GM21723 (cell line): ENCODE data around the gene LRRK2.

ENCODE experiments used
- ATAC-seq: cut with Tn5 transposase; IDR thresholded peaks from one replicate; pipeline ENCODE4 v1.9.1; 2021; ENCODE audit warnings: mild to moderate bottlenecking, moderate library complexity; ENCODE audit not compliant: unreplicated experiment

Gene LRRK2

DNA sequence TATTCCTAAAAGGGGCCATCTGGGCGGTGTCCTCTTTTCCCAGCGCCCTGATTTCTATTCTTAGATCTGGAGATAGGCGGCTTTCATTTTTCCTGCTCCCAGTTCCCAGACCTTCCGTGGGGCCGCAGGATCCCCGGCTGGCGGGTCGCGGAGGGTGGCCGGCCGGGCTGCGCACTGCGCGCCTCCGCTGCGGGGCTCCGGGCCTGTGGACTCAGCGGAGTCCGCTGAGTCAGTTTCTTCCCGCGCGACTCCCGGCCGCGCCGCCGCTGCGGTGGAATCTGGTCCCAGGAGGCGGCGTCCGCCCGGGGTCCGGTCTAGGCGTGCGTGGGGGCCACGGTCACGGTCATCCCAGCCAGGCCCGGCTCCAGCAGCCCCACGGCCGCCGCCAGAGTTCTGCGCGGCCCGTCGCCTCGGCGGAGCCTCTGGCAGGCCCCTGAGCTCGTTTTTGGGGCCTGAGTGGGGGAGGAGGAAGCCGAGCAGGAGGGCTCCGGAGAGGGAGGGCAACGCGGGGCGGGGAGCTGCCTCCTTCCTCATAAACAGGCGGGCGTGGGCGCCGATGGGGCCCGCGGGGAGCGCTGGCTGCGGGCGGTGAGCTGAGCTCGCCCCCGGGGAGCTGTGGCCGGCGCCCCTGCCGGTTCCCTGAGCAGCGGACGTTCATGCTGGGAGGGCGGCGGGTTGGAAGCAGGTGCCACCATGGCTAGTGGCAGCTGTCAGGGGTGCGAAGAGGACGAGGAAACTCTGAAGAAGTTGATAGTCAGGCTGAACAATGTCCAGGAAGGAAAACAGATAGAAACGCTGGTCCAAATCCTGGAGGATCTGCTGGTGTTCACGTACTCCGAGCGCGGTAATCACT, at the start of gene LRRK2:
Gene LRRK2, plus strand, starts transcription at position 559 of the 853 bp plus-strand sequence. Its CDS starts 135 bp downstream, at position 694.
- ATAC-seq = peak; percentile 66

DNA sequence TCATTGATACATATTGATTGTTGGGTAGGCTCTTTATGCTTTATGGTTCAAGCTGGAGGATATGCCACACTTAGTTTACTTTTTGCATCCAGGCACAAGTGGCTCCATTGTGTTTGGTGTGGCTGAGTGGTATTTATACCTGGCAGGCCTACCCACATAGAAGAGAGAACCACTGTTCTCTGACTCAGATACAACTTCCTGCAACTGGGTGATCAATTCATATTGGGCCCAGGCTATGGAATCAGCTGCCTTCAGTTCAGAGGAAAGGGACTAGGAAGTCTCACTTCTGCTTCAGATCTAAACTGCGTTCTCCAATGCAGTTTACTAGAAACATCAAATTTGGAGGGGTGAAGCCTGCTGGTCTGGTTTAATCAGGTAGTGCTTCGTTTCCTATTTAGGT, 49.8 kb upstream of the LRRK2 start:
- ATAC-seq = no peak

DNA sequence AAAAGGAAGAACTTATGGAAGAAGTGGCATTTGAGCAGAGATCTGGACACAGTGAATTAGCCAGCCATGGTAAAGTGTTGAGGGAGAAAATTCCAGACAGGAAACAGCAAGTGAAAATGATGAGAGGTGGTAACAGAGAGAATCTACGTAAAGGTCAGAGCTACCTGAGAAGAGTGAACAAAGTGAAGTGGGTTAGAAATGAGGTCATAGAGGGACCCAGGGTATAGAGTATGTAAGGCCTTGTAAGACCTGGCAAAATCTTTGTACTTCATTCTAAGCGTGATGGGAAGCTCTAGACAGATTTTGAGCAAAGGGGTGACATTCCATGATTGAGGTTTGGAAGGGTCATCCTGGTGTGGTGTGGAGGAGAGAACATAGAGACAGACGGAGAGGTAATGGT, 49.3 kb upstream of the LRRK2 start:
- ATAC-seq = no peak

DNA sequence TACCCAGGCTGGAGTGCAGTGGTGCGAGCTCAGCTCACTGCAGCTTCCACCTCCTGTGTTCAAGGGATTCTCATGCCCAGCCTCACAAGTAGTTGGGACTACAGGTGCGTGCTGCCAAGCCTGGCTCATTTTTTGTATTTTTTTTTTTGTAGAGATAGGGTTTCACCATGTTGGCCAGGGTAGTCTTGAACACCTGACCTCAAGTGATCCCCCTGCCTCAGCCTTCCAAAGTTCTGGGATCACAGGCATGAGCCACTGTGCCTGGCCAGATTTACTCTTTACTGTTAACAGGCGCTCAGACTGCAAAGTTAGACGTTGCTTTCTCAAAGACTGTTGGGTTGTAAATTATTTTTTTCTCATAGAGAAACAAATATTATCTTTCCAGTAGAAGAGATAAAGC, 46.1 kb upstream of the LRRK2 start:
- no peak for ATAC-seq

DNA sequence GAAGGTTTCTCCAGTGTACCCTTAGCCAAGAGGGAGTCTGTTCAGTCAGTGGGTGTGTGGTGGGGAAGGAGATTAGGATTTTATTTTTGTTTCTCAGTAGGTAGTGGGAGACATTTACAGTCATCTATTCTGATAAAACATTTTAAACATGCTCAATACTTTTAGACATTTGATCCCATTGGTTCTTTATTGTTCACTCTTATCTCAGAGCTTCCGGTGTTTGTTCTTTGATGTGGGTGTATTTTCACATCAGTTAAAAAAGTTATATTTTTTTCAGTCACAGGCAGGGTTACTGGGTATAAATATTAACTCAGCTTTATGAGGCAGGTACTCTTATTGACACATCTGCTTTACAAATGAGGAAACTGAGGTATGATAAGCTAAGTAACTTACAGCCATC, 43.3 kb upstream of the LRRK2 start:
- no peak for ATAC-seq

DNA sequence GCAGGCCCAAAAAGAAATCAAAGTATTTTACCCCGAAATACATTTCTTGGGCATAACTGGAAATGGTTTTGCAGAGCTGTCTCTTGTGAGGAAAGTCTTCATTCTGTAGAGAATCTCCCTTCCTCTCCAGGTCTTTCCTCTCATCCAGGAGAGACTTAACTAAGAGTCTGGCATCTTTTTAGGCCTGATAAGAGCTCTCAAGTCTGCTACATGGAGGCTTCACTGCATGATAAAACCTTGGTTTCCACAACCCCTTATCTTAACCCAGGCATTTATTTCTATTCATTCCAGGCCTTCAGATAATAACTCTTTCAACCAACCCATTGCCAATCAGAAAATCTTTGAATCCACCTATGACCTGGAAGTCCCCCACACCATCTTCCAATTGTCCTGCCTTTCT, 41.1 kb upstream of the LRRK2 start:
- ATAC-seq = no peak

DNA sequence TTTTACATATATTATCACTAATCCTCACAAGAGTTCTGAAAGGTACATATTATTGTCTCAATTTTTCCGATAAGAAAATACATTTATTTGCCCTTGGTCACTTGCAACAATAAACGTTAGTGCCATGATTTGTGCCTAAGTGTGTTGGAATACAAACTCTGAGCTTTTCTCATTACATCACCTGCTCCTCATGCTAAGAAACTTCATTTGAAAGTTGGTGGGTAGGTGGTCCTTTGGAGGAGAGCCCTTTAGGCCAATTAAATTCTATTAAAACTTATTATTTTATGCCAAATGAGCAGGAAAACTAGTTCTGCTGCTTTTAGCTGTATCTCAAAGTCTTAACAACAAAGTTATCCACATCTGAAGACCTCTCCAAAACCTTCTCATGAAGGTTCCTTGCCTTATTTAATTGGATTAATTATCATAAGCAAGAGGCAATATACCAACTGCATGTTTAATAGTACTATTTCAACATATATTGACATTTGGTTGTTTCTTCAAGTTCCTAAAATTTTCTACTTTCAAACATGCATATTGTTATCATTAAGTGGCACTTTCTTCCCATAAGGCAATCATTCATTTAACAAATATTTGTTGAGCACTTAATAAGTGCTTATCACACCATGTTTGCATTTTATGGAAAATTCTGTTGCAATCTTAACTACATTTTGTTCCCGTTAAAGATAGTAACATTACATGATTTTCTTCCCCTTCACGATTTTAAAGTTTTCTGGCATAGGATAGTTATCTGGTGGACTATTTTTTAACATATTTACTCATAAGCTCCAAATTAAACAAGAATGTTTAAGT, 40.1 kb upstream of the LRRK2 start:
- ATAC-seq = no peak

DNA sequence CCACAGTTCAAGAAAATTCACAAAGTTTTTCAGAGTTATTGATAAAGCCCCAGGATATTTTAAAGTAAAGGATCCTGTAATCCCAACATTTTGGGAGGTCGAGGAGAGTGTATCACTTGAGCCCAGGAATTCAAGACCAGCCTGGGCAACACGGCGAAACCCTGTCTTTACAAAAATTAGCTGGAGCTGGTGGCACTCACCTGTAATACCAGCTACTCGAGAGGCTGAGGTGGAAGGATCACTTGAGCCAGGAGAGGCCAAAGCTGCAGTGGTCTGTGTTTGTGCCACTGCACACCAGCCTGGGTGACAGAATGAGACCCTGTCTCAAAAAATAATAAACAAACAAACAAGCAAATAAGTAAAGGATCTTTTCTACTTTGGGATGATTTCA, 39.5 kb upstream of the LRRK2 start:
- no peak for ATAC-seq

DNA sequence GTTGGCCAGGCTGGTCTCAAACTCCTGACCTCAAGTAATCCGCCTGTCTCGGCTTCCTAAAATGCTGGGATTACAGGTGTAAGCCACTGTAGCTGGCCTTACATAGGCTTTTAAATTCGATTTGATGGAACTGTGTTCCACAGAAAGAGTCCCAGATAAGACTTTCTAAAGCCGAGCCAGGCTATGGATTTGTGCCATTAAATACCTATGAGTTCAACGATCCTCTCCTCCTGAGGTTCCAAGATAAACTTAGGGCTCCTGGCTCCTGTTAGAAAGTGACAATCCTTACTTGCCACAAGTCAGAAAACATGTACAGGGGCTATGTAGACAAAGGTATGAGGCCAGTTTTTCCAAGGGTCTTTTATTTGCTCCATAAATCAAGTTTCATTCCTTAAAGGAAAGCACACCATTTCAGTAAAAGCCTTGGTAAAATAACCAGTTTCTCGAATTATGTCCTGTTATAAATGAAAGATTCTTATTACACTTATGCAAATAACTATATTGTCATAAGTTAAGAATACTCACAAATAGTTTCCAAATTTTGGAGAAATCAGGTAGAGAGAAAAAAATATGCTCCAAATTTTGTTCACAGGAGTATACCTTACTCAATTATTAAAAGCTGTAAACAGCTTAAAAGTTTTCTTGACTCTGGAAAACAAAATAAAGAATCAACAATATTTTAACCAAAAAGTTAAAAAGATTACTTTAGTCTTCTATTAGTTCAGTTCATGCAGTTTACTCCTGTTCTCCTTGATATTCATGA, 36.1 kb upstream of the LRRK2 start:
- ATAC-seq = no peak

DNA sequence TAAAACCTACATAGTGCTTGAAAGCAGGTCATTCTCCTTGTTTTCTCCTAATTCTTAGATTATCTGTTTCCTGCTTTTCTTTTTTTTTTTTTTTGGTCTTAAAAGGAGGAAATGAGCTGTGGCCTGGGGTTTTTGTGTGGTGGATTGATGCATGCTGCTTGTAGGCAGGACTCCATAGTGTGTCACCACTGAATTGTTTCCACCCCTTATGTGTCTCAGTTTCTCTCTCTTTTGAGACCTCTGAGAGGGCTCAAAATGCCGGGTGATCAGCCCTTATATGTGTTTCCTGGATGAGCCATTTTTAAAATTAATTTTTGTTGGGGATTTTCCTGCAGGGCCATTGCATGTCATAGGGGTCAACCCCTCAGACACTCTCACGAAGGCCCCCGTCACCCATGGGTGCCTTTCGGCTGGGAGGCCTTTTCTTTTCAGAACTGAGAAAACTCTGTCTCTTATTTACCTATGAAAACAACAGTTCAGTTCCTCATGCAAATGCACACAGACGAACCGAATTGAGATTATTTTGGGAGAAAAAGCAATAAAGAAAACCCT, 32.0 kb upstream of the LRRK2 start:
- peak; percentile 99 for ATAC-seq

DNA sequence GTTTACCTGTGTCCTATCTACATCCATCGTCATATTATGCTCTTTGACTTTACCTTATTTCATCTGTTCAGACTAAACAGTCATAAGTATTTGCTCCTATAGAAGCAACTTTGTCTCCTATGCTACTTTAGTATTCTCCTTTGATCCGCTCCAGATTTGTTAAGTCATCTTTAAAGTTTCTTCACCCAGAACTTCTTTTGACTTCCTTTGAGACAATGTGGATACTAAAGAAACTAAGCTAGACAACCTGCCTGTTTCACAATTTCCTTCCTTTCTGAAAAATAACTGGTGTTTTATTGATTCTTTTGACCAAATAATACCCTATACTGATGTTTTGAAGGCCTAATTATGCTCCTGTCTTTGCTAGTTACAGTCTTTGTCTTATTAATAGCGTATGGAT, 30.0 kb upstream of the LRRK2 start:
- no peak for ATAC-seq

DNA sequence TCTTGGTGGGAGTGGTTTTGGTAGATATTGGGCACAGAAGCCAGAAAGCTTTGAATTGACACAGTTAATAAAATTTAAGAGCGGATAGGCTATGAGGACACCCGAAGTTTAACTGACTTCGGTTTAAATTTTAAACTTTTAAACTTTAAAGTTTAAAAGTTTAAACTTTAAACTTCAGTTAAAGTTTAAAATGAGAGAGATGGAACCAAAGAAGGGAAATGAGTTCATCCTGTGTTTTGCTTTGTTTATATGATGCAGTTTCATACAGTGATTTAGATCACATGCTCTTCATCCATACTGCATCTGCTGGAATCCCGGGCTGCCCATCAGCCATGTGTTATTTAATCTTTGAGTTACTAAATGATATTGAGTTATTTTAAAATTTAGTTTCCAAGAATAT, 27.2 kb upstream of the LRRK2 start:
- no peak for ATAC-seq

DNA sequence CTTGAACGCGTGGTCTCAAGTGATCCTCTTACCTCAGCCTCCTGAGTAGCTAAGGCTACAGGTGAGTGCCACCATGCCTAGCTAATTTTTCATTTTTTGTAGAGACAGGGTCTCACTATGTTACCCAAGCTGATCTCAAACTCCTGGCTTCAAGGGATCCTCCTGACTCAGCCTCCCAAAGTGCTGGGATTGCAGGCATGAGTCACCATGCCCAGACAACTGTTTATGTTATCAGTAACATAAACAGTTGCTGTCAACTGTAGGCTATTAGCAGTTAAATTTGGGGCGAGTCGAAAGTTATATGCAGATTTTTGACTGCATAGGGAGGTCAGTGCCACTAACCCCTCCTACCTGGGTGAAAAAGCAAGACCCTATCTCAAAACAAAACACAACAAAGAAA, 26.2 kb upstream of the LRRK2 start:
- ATAC-seq = no peak

DNA sequence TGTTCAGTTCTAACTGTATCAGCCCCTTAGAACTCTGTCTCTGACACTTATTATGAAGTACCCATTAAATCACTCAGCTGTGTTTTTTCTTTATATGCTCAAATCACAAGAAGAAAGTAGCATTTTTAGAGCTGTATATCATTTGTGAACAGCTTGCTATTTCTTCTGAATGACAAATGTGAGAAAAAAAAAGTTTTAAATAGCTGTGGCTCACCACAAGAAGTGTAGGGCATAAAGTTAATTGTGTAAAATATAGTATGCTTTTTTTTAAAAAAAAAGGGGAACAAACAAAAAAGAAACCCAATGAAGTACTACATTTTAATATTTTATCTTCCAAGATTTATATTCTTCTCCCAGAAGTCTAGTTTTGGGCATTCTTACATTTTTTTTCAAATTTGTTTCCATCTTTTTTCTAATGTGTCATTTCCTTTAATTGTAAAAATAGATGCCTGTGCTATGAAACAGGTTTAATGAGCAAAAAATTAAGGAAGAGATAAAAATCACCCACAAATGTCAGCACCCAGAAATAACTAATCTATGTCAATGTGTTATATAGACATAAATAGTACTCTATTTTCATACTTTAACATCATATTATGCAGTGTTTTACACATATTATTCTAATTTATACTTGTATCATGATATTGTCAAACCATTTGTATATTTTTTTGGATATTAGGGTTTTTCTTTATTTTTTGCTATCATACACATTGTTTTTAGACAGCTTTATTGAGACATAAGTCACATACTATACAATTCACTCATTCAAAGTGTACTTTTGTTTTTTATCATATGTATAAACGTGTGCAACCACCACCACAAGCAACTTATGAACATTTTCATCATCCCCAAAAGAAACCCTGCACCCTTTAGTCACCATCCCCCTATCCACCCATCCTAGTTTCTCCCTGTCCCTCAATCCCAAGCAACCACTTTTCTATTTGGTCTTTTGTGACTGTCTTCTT, 22.4 kb upstream of the LRRK2 start:
- ATAC-seq = no peak

DNA sequence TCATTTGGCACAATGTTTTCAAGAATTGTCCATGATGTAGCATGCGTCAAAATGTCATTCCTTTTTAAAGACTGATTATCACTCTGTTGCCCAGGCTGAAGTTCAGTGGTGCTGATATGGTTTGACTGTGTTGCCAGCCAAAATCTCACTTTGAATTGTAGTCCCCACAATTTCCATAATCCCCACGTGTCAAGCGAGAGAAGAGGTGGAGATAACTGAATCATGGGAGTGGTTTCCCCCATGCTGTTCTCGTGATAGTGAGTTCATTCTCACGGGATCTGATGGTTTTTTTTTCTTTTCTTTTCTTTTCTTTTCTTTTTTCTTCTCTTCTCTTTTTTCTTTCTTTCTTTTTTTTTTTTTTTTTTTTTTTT, 21.8 kb upstream of the LRRK2 start:
- ATAC-seq = no peak

DNA sequence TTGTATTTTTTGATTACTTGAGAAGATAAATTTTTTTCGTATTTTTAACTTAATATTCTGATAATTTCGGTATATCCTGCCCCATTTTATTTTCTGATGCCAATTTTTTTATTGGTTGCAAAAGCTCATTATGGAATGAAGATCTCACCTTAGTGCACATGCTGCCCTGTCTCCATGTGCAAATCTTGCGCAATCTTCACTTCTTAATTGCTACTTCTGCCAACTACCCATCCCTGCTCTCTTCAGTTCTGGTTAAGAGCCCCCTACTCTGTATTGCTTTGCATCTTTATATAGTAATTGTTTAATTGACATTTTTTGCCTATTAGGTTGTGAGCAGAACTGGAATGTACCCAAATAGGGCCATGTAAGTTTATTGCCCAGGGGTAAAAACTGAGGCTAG, 20.5 kb upstream of the LRRK2 start:
- ATAC-seq = no peak

DNA sequence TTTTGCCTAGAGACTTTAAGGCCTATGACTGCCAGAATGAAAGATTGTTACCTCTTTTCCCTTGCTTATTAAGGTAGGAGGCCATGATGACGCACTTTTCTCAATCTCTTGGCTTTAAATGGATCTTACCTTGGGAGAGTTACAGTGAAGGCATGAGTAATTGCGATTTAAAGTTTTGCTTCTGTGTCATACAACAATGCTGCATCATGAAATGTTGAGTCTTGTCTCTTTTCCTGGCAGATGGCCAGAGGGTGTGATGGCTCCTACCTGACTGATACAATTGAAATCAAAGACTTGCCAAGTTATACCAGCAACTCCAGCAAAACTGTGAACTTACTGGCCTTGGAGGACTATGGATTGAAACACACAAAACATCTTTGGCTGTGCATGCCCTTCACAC, 17.2 kb upstream of the LRRK2 start:
- no peak for ATAC-seq

DNA sequence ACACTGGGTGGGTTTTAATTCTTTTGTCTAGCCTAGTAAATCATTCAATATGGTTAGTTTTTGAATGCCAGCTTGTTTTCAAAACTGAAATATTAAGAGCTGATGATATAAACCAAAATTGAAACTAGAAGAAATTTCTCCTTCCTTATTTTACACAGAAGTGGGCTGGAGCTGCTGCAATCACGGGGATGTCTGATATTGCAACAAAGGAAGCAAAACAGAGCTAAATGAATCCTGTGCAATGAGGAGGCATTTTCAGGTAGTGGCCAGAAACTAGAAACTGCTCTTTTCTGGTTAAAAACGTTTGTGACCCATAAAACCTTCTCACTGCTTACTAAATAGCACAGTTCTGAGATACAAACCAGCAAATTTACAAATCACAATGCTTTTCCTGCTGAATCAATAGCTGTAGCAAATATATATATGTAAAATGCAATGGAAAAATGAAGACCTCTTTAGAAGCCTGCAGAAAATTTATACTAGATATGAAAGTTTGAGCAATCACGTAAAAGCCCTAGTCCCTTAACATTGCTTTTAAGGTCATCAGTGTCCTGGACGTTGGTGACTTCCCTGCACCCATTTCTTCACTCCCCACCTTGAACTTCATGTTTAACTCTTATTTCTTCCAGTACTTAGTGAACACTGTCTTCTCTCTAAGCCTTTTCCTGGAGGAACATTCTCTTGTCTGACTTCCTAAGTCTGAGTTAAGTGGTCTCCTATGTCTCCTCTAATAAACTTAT, 15.9 kb upstream of the LRRK2 start:
- ATAC-seq = peak; percentile 93

DNA sequence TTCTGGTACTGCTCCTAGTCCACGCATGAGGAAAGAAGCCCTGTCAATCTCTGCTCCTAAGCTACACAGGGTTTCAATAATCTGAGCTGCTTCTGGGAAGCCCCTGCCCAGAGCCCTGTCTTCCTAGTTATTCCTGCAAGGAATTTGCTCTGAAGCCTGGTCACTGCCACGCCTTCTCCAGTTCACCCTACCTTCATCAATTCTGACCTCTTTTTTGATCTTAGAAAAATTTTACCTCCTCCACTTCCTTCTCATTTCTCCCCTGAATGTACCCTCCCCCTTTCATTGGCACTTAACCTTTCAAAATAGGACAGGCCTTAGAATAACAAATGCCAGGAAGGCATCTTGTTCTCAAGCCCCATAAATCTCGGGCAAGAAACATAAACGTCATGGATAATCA, 14.9 kb upstream of the LRRK2 start:
- no peak for ATAC-seq
